Astrocyte (in vitro differentiated cells and primary cell): ENCODE data around the gene SYNGR2. TPM values are rescaled to one million over a fixed set of nuclear protein-coding genes. Genes with fewer than 3 reads are reported as not detected.
"Not testable (repeated sequence)": the region's sequence is repeated elsewhere in the genome, so short reads cannot be mapped to it uniquely, and the experiment has no call there.

ENCODE experiments used
- DNase-seq: peaks from one replicate; pipeline ENCODE4 v3.0.0-alpha.2; 2010; ENCODE audit warnings: low read depth
- FAIRE-seq: peaks from 2 replicates; lab custom pipeline; 2011; peaks lifted over from hg19 to GRCh38; lab: Jason Lieb, UNC
- H2AFZ ChIP-seq: 2 replicates; pipeline ENCODE4 v1.6.0; 2012; ENCODE audit warnings: low read depth, low read length, inconsistent platforms
- H3K27ac ChIP-seq: 2 replicates; pipeline ENCODE4 v1.5.1; 2011; ENCODE audit warnings: low read depth, low read length, inconsistent platforms
- H3K27me3 ChIP-seq: 2 replicates; pipeline ENCODE4 v1.6.0; 2011; ENCODE audit warnings: low read length, inconsistent platforms; ENCODE audit not compliant: insufficient read depth
- H3K36me3 ChIP-seq: 2 replicates; pipeline ENCODE4 v1.5.1; 2011; ENCODE audit warnings: low read length, inconsistent platforms; ENCODE audit not compliant: insufficient read depth
- H3K4me1 ChIP-seq: 2 replicates; pipeline ENCODE4 v1.5.1; 2011; ENCODE audit warnings: low read length, inconsistent platforms; ENCODE audit not compliant: insufficient read depth
- H3K4me2 ChIP-seq: 2 replicates; pipeline ENCODE4 v1.6.0; 2012; ENCODE audit warnings: low read length, inconsistent platforms
- H3K4me3 ChIP-seq: 2 replicates; pipeline ENCODE4 v1.5.1; 2011; ENCODE audit warnings: low read depth, mild to moderate bottlenecking, low read length, inconsistent platforms; ENCODE audit not compliant: insufficient read depth
- H3K79me2 ChIP-seq: 2 replicates; pipeline ENCODE4 v1.6.0; 2012; ENCODE audit warnings: mild to moderate bottlenecking, low read length, inconsistent platforms; ENCODE audit not compliant: insufficient read depth
- H3K9ac ChIP-seq: 2 replicates; pipeline ENCODE4 v1.6.0; 2012; ENCODE audit warnings: mild to moderate bottlenecking, low read length, inconsistent platforms
- H3K9me3 ChIP-seq: 2 replicates; pipeline ENCODE4 v1.5.1; 2012; ENCODE audit warnings: low read depth, mild to moderate bottlenecking, low read length, inconsistent platforms; ENCODE audit not compliant: insufficient read depth
- H4K20me1 ChIP-seq: 2 replicates; pipeline ENCODE4 v1.6.0; 2012; ENCODE audit warnings: low read length, inconsistent platforms; ENCODE audit not compliant: insufficient read depth
- H3K27ac Mint-ChIP-seq: one replicate; pipeline ENCODE4 v1.8.0; 2021; ENCODE audit warnings: mild to moderate bottlenecking, mixed read lengths; ENCODE audit not compliant: unreplicated experiment
- H3K27me3 Mint-ChIP-seq: one replicate; pipeline ENCODE4 v1.8.0; 2021; ENCODE audit warnings: low read depth, mixed read lengths; ENCODE audit not compliant: unreplicated experiment
- H3K36me3 Mint-ChIP-seq: one replicate; pipeline ENCODE4 v1.8.0; 2021; ENCODE audit warnings: low read depth, mixed read lengths; ENCODE audit not compliant: unreplicated experiment
- H3K4me1 Mint-ChIP-seq: one replicate; pipeline ENCODE4 v1.8.0; 2021; ENCODE audit warnings: low read depth, mixed read lengths; ENCODE audit not compliant: unreplicated experiment
- H3K4me3 Mint-ChIP-seq: one replicate; pipeline ENCODE4 v1.8.0; 2021; ENCODE audit warnings: mild to moderate bottlenecking, moderate library complexity, mixed read lengths; ENCODE audit not compliant: unreplicated experiment
- H3K9me3 Mint-ChIP-seq: one replicate; pipeline ENCODE4 v1.8.0; 2021; ENCODE audit warnings: mild to moderate bottlenecking, mixed read lengths; ENCODE audit not compliant: unreplicated experiment
- CTCF ChIP-seq: IDR thresholded peaks from 2 replicates; pipeline ENCODE4 v1.5.1; 2011; ENCODE audit warnings: low read depth, mild to moderate bottlenecking, inconsistent platforms, low read length, moderate library complexity; ENCODE audit not compliant: insufficient read depth
- EZH2 ChIP-seq: IDR thresholded peaks from 2 replicates; pipeline ENCODE4 v1.6.1; 2012; ENCODE audit warnings: mild to moderate bottlenecking, low read length, inconsistent platforms; ENCODE audit not compliant: insufficient read depth
- total RNA-seq: library from RNA; stranded (reverse); gene quantifications from 2 replicates; pipeline ENCODE4 v1.2.1, GENCODE V29; 2021

The SYNGR2 gene
- total RNA-seq, 1 donor from 2014 or later: 82.2 TPM

GRCh38 chr17:78137392-78138203, 30.8 kb upstream of the SYNGR2 start:
- H3K79me2 ChIP-seq: no peaks in the 10 kb centered on the region
- no peak overlapping the region for H3K9ac ChIP-seq
- H2AFZ ChIP-seq: no peak overlapping the region
- H3K4me3 Mint-ChIP-seq: no peak overlapping the region
- H3K27me3 Mint-ChIP-seq: peaks cover 17% of the 10 kb centered on the region
- H3K27ac ChIP-seq: no peak overlapping the region
- H3K36me3 ChIP-seq: no peaks in the 10 kb centered on the region
- peaks cover 7% of the 10 kb centered on the region for H3K4me1 Mint-ChIP-seq
- H3K9me3 Mint-ChIP-seq: no peaks in the 10 kb centered on the region
- TF ChIP-seq EZH2: no peak
- TF ChIP-seq CTCF: no peak
- no peak overlapping the region for H3K4me2 ChIP-seq
- DNase-seq: no peak
- no peak overlapping the region for H3K4me3 ChIP-seq
- H3K27me3 ChIP-seq: peaks cover 4% of the 10 kb centered on the region
- no peak overlapping the region for H3K27ac Mint-ChIP-seq
- H4K20me1 ChIP-seq: no peaks in the 10 kb centered on the region
- H3K36me3 Mint-ChIP-seq: no peaks in the 10 kb centered on the region
- H3K9me3 ChIP-seq: no peaks in the 10 kb centered on the region
- peaks cover 10% of the 10 kb centered on the region for H3K4me1 ChIP-seq
- FAIRE-seq: no peak

- Histone ChIP-seq H3K4me2 (no peak overlapping the region), H3K4me1 (peaks cover 10% of the 10 kb centered on the region), H3K36me3 (no peaks in the 10 kb centered on the region), H3K27ac (no peak overlapping the region), H3K9ac (no peak overlapping the region), H2AFZ (no peak overlapping the region), H3K79me2 (no peaks in the 10 kb centered on the region), H3K9me3 (no peaks in the 10 kb centered on the region), H4K20me1 (no peaks in the 10 kb centered on the region), H3K27me3 (peaks cover 4% of the 10 kb centered on the region), H3K4me3 (no peak overlapping the region)
- H3K27me3 Mint-ChIP-seq: peaks cover 14% of the 10 kb centered on the region
- no peak for FAIRE-seq
- H3K4me1 Mint-ChIP-seq: peaks cover 7% of the 10 kb centered on the region
- TF ChIP-seq CTCF (no peak), EZH2 (no peak)
- H3K36me3 Mint-ChIP-seq: no peaks in the 10 kb centered on the region
- no peaks in the 10 kb centered on the region for H3K9me3 Mint-ChIP-seq
- H3K27ac Mint-ChIP-seq: no peak overlapping the region
- DNase-seq: no peak
- H3K4me3 Mint-ChIP-seq: no peak overlapping the region
Measured at GRCh38 chr17:78138204-78139060, 29.9 kb upstream of the SYNGR2 start.

GRCh38 chr17:78139861-78140168, 28.6 kb upstream of the SYNGR2 start:
- FAIRE-seq, H3K27me3 ChIP-seq, H3K27ac ChIP-seq, H3K9me3 Mint-ChIP-seq, H3K4me3 Mint-ChIP-seq, H3K36me3 Mint-ChIP-seq, H3K4me2 ChIP-seq, H4K20me1 ChIP-seq, H3K36me3 ChIP-seq, H3K27ac Mint-ChIP-seq, H3K79me2 ChIP-seq, H3K9me3 ChIP-seq, H3K4me3 ChIP-seq, H2AFZ ChIP-seq, H3K9ac ChIP-seq, DNase-seq: not testable (repeated sequence)
- peaks cover 15% of the 10 kb centered on the region for H3K4me1 Mint-ChIP-seq
- peaks cover 10% of the 10 kb centered on the region for H3K4me1 ChIP-seq
- peaks cover 10% of the 10 kb centered on the region for H3K27me3 Mint-ChIP-seq
